Esophagus muscularis mucosa (tissue), 3 donors: ENCODE data around the gene CEBPE.

Source experiments
- POLR2A ChIP-seq: fragments of 450-650 bp; IDR thresholded peaks from one replicate; pipeline ENCODE4 v1.6.1; 2017; ENCODE audit warnings: antibody characterized with exemption, moderate library complexity, mild to moderate bottlenecking, low read depth
- POLR2AphosphoS5 ChIP-seq, 2 donors: sonication (generic); formaldehyde crosslinking; IDR thresholded peaks; one replicate each; pipeline ENCODE4 v1.6.1; 2017; ENCODE audit warnings: antibody characterized with exemption in 2 of 2
- TF ChIP-seq, protein P1 (sequence below), 3 experiments: fragments of 200-600 bp in 2 of 3; fragments of 450-650 bp in 1 of 3; sonication (generic) in 2 of 3; IDR thresholded peaks; one replicate each; pipeline ENCODE4 v1.5.1; 2017 to 2019; ENCODE audit warnings: antibody characterized with exemption in 3 of 3, mild to moderate bottlenecking in 2 of 3, moderate library complexity in 1 of 3

DNA sequence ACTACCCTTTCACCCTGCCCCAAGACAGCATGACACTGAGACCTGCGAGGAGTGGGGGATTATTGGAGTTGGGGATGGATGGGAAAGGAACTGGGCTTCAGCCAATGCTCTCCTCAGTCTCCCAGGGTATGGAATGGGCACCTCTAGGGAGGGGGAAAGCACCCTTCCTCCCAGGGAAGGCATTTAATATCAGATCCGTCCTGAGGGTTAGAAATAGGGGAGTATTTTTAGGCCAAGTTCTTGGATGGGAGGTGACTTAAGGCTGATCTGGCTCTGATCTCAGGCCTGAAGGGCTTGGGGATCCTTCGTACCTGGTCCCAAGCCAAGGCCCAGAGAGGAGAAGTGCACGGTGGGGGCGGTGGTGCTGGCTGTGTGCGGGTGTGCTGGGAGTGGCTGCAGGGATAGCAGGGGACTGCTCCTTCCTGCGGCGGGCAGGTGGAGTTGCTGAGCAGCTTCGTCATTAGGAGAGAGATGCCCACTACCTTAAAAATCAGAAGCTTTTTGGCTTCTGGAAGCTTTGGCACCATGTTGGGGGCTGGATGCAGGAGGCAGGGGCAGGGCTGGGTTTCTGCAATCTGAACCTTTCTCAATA lies 7.0 kb upstream of the CEBPE start:
- TF ChIP-seq, protein P1, sequence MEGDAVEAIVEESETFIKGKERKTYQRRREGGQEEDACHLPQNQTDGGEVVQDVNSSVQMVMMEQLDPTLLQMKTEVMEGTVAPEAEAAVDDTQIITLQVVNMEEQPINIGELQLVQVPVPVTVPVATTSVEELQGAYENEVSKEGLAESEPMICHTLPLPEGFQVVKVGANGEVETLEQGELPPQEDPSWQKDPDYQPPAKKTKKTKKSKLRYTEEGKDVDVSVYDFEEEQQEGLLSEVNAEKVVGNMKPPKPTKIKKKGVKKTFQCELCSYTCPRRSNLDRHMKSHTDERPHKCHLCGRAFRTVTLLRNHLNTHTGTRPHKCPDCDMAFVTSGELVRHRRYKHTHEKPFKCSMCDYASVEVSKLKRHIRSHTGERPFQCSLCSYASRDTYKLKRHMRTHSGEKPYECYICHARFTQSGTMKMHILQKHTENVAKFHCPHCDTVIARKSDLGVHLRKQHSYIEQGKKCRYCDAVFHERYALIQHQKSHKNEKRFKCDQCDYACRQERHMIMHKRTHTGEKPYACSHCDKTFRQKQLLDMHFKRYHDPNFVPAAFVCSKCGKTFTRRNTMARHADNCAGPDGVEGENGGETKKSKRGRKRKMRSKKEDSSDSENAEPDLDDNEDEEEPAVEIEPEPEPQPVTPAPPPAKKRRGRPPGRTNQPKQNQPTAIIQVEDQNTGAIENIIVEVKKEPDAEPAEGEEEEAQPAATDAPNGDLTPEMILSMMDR (IDR thresholded peaks at IDR 0.05) = no peak
- peak in 1 of 2 donors; percentile 8 for TF ChIP-seq POLR2AphosphoS5 (IDR thresholded peaks at IDR 0.05)
- TF ChIP-seq POLR2A = no peak
